Tongue (tissue), 2 donors: Measurements from ENCODE around the gene WHAMM. TPM values are rescaled to one million over a fixed set of nuclear protein-coding genes. Genes with fewer than 3 reads are reported as not detected.
"Not testable (repeated sequence)": the region's sequence is repeated elsewhere in the genome, so short reads cannot be mapped to it uniquely, and the experiment has no call there.

Experiments used
- DNase-seq: peaks from one replicate; pipeline ENCODE4 v3.0.0-alpha.2; 2015
- total RNA-seq: library from RNA; depleted of rRNA; stranded (reverse); fragments of >200 nt; gene quantifications from one replicate; pipeline ENCODE4 v1.2.3, GENCODE V29; 2014

WHAMM gene
- total RNA-seq, 1 donor from 2014 or later = 14.8 TPM

DNA sequence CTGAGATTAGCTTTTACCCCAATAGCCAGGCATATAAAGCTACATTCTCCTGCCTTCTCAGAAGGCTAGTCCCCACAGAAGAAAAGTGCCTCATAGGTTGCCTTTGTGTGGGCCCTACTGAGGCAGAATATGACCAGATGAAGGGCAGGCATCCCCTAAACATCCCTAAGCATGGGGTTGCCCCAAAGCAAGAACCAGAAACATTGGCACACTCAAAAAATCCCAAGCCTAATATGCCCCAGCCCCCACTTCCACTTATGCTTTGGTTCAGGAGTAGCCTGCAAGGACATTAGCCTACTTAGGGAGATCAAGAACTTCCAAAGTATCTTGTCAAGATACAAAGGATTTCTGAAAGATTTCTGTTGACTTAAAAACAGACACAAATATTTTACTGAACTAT, 29.7 kb downstream of the WHAMM start:
- no peak for DNase-seq

DNA sequence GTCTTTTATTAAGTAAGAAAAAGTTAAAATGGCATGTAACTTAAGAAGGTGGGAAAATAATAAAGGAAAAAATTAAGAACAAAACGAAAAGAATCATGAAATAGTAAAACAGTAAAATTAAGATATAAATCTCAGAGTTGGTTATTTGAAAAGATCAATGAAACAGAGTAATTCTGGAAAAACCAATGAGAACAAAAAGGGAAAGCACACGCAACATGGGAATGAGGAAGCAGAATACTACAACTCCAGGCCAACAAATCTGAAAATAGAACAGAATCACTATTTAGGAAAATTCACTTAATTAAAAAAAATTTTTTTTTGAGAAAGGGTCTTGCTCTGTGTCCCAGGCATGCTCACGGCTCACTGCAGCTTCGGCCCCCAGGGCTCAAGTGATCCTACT, 30.7 kb downstream of the WHAMM start:
- DNase-seq = no peak

DNA sequence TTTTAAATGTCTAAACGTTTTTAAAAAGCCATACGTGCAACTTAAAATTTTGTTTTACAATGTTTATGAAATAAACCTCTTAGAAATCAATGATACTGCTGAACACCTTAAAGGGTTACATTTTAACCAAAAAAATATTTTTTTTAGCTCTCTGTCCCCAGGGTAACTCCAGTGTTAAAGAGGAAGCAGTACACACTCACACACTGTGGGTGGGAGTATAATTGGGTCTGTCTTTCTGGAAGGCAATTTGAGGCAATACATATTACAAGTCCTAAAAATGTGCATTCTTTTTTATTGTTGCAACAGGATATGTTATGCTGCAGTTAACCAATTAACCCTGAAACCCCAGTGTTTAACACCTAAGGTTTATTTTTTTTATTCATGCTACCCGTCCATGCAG, 34.1 kb downstream of the WHAMM start:
- DNase-seq = no peak

DNA sequence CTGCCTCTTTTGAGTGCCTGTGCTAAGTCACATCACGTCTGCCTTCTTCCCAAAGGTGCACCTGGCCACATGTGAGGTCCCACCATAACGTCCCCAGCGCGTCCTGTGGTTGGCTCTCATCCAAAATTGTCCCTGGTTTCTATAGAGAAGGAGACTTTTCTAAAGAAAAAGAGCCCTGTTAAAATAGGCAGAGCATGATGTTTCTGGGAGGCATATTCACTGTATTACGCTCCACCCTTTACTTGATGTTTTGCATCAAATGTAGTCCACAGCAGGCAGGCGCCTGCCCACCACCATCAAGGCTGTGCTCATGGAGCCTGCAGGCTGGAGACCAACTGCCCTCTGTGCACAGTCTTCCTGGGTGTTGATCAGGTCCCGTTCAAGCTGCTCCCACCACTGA, 36.3 kb downstream of the WHAMM start:
- DNase-seq = no peak

DNA sequence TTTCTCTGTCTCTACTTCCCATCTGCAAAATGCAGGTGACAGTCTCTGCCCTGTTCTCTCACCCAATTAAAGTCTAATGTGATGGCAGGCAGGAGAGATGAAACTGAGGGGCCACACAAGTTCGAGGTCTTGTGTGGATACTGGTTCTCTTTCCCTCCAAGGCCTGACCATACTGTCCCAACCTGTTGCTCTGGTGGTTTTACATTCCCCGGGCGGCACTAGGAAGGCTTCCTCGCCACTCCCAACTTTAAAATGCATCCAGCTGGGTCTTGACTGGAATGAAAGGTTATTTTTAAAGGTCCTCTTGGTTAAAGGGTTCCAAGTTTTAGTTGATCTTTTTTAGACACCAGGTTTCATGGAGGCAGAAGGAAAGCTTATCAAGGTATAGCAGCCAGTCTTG, 37.2 kb downstream of the WHAMM start:
- DNase-seq = no peak

DNA sequence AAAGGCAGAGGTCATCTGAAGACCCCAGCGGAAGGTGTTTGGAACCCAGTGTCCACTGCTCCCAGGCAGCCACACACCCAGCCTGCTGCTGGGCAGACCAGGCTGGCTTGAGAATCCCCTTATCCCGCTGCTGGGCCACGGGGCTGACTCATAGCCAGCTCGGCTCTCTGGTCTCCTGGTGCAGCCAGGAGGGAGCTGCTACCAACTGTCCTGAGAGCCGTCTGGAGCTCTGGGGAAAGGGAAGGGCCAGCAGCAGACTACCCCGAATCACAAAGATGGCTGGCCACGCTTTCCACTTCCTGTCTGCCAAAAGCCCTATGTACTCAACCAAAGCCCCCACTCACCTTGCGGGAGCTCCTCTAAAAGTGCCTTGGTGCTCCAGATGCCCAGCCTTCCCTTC, 38.3 kb downstream of the WHAMM start:
- no peak for DNase-seq

DNA sequence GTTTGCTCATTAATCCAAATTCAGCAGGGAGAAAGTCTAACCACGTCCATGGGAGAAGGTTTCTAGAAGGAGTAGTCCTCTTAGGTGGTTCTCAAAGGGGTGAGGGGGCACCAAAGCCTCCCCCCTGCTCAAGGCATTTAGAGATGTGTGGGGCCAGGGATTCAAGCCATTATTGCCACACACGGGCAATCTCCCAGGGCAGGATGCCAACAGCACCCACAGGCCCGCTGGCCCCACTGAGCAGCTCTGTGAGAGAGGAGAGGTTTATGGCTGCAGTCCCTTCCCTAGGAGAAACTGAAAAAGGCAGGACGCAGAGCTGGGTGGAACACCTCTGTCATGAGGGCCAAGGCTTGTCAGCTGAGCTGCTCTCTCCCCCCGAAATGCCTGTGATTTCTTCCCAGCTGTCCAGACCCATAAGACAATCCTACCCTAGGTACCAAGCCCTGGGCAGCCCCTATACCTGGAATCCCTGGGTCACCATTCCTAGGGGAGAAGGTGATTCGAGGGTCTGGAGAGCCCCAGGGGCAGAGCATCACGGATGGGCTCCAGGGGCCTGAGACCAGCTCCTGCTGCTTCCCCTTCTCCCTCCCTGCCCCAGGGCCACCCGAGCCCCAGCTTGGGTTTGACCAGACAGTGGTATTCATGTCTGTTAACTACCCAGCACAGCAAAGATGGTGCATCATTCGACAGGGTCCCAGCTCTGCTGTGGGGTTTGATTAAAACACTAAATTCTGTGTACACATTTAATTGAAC, 39.0 kb downstream of the WHAMM start:
- no peak for DNase-seq

DNA sequence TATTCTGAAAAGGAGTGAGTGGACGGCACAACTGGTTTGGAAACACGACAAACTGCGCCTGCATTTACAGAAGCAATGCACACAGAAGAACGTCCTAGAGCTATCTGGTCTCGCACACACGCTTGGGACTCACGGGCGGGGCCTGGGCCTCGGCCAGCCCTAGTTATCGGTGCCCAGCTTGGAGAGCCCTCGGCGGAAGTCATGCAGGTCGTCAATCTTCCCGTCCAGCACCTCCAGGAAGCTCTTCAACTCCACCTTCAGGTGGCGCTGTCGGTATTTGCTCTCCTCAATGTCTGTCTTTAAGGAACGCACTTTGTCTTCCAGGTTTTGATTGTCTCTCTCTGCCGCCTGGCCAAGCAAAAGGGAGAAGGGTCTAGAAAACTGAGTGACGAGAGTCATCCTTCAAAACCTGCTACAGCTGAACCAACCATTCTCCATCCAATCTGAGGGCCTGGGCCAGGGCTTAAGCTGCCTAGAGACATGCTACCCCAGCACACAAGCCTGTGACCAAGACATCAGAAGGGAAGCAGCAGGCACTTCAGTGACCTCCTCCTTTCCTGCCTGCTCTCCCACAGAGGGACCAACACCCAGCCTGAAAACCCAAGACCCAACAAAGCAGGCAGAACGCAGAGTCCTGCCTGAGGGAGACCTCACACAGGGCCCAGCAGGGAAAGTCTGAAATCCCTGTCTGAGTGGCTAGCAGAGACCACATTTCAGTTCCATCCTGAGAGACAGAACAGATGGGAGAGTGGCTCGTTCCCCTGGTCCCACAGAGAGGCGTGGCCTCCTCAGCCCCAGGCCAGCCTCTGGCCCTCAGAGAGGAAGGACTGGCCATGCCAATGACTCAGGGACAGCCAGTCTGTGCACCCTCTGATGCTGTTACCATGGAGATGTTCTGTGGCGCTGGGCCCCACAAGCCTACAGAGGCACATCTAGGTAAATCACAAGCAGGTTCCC, 40.4 kb downstream of the WHAMM start:
- peak; percentile 86 for DNase-seq

DNA sequence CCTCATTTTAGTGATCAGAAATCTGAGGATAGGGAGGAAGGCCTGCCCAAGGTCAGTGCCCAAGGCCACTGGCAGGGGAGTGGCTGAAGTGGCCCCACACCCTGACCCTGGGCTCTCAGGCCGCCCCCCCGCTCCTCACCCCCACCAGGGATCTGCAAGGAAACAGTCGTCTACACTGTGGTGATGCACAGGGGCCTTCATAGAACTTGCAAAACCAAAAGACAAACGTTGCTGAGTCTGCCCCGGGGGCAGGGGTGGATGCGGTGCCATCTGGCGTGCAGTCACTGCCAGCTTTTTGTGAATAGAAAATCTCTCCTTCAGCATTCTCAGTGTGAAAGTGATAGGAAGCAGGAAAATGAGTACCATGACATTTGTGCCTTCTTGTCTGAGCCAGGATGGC, 41.3 kb downstream of the WHAMM start:
- DNase-seq = peak; percentile 56

DNA sequence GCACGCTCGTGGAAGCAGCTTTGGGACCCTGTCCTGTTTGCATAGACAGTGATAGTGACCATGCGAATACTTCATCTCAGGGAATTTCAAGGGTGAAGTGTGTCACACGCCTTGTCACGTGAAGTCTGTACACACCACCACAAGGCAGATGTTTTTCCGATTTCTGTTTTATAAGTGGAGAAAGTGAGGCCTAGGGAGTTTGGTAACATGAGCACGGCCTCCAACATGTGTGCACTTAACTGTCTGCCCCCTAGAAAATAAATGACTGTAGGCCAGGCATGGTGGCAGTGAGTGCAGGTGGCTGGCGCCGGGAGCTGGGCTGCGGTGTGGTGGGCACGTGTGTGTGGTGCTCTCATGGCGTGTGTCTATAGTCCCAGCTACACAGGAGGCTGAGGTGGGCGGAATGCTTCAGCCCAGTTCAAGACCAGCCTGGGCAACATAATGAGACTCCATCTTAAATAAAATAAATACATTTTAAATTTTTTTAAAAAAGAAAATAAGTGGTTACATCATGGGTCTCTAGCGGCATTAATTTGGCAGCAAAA, 42.0 kb downstream of the WHAMM start:
- no peak for DNase-seq

DNA sequence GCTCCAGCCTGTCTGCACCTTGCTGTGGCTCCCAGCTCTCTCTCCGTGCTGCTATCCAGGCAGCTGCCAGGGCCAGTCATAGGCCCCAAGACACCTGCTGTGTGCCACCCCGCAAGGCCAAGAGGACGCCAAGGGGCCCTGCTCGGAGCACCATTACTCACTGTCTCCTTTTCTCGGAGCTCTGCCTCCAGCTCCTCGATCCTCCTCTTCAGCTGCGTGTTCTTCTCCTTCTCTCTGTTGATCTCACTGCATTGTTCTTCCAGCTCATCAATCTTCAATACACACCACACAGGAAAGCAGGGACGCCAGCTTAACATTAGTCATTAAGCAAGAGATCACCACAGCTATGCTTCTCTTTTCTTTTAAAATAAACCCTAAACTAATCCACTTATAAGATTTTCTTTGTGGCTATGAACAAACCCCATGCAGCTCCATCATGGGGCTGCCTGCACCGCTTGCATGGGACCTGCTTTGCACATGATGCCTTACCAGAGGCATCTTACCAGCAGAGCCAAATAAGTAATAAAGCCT, 42.6 kb downstream of the WHAMM start:
- DNase-seq = no peak

DNA sequence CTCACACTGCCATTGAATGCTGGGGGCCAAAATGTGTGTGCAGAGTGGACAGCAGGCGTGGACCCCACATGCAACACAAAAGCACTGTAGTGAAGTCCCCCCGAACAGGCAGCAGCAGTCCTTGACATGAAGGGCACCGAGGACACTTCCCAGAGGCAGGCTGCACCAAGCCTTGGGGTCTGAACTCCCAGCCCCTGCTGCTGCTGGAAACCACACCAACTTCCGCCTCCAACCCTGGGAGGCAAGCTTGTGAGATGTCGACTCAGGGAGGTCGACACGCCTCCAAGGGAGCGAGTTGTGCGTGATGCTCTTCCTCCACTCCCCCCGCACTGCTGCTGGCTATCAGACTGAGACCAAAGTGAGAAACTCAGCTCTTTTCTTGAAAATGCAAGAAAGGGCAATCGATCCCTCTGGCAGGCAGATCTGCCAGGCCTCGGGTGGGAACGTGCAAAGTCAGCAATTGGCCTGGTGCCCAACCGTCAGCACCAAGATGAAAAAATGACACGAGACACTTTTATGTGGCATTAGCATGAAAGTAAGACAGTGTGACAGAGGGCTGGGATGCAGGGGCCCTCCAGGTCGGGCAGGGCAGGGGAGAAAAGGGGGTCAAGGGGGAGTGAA, 43.6 kb downstream of the WHAMM start:
- no peak for DNase-seq

DNA sequence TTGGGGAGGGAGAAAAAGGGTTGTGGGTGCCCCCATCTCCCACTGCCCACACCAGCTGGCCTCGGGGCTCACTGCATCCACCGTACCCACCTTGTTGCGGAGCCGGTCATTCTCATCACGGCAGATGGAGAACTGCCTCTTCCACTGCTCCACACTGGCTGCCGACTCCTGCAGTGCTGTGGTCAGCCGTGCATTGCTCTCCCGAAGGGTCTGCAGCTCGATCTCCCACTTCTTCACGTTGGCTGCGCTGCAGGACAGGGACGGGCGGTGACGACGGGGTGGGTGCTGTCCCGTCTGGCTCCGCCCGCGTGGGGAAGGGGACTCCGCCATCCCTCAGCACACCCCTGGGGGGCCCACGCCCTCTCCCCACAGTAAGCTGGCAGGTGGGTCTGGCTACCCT, 45.1 kb downstream of the WHAMM start:
- DNase-seq = no peak

DNA sequence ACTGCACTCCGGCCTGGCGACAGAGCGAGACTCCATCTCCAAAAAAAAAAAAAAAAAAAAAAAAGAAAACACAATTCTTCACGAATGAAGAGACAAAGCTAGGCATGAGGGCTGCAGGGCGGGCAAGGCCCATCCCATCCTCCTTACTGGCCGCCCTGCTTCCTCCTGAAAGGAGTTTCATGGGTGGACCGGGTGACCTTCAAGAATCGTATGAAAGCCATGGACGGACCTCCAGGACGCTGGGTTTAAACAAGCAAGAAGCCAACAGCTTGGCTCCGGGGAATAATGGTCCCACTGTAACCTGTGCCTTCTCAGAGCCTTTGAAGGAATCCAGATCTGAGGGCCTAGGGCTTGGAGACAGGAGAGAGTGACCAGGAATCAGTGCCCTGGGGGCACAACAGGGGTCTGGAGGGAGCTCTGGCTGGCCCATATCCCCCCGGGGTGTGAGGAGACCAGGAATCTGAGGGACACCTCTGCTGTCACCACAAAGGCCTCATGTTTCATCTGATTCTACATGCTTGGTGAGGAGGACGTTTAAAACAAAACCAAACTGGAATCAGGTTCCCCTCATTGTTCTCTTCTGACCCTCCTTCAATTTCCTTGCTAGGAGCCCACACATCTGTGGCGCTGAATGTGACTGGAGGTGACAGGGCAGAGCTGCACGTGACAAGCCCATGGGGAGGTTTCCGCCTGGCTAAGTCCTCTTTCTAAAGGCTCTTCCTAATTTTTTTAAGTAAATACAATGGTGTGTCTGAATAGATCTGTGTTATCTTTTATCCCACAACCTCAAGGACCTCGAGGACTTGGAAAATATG, 46.1 kb downstream of the WHAMM start:
- no peak for DNase-seq

DNA sequence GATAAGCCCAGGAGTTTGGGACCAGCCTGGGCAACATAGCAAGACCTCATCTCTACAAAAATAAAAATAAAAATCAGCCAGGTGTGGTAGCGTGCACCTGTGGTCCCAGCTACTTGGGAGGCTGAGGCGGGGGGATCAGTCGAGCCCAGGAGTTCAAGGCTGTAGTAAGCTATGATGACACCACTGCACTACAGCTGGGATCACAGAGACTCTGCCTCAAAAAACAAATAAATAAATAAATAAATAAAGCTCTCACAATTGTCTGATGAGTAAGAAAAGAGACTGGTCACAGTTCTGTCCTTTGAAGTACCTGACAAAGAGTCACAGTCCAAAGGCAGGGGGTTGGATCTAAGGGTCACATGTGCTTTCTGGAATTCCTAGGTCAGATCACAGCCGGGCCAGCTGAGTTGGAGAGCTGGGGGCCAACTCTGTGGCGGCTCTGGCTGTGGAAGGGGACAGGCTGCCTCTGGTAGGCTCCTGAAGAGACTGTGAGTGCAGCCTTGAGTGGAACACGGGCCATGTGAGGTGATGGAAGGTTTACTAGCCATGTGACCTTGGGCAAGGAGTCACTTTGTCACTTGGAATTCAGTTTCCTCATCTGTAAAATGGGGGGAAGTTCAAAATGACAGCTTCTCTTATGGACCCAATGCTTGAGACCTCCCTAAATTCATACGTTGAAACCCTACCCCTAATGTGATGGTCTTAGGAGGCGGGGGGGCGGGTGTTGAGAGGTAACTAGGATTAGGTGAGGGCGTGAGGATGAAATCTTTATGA, 47.2 kb downstream of the WHAMM start:
- DNase-seq = no peak

DNA sequence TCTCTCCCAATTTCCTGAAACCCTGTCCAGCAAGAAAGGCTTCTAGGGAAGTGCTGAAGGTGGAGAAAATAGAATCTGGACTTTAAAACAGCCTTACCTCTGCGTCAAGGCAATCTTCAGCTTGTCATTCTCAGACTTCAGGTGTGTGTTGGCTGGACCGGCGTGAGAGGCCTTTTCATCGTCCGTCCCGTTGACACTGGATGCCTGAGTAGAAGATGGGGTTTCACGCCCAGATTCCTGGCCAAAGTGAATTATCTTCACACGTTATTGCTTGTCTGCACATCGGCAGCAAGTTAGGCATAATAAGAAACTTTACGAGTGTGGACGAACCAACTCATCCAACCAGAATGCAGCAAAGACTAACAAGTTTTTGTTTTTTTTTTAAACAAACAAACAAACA, 49.5 kb downstream of the WHAMM start:
- no peak for DNase-seq

DNA sequence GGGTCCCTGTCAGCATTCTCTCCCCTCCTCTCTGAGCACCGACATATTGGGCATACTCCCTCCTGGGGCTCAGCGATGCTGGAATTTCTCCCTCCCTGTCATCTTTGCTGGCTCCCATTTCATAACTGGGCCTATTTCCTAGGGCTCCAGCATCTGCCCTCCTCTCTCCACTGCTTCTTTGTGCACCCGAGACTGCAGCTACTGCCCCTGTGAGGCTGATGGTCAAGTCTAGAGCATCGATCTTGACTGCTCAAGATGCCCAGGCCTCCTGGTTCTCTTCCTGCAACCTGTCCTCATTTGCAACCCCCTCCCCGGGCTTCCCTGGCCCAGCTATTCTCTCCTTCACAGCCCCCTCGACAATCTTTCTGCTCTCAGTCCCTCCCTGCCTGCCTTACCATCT, 53.5 kb downstream of the WHAMM start:
- no peak for DNase-seq

DNA sequence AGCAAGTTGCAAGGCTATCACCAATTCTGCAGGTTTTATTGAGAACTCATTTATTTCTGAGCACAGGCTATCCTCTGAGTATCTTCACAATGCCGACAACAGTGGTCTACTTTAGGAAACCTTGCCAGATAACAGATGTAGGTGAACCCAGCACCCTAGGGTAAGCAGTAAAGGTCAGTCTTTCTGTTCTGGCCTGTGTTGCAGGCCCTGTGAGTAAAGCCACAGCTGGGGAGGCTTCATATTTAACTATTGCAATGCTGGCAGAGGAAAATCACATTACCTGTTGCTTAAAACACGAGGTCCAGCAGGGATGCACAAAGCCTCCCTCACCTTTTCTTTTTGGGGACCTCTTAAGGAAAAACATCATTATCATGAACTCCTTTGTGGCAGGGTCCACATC, 55.5 kb downstream of the WHAMM start:
- no peak for DNase-seq

DNA sequence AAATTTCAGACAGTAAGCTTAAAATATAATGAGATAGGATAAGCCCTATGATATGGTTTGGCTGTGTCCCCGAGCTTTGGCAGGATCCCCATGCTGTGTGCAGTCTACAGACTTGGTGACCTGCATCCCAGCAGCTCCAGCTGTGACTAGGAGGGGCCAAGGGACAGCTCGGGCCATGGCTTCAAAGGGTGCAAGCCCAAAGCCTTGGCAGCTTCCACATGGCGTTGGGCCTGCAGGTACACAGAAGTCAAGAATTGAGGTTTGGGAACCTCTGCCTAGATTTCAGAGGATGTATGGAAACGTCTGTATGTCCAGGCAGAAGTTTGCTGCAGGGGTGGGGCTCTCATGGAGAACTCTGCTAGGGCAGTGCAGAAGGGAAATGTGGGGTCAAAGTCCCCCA, 56.2 kb downstream of the WHAMM start:
- DNase-seq = not testable (repeated sequence)

DNA sequence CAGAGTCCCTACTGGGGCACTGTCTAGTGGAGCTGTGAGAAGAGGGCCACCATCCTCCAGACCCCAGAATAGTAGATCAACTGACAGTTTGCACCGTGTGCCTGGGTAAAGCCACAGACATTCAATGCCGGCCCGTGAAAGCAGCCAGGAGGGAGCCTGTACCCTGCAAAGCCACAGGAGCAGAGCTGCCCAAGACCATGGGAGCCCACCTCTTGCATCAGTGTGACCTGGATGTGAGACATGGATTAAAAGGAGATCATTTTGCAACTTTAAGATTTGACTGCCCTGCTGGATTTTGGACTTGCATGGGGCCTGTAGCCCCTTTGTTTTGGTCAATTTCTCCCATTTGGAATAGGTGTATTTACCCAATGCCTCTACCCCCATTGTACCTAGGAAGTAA, 56.6 kb downstream of the WHAMM start:
- DNase-seq = not testable (repeated sequence)
